CD4-positive, alpha-beta T cell treated with Interleukin-12 subunit alpha and Interleukin-12 subunit beta, for 1 hour (primary cell): ENCODE measurements around the gene DNAJC16.

Source experiments
- DNase-seq: peaks from one replicate; pipeline ENCODE4 v3.0.0-alpha.2; 2020

Gene DNAJC16

DNA sequence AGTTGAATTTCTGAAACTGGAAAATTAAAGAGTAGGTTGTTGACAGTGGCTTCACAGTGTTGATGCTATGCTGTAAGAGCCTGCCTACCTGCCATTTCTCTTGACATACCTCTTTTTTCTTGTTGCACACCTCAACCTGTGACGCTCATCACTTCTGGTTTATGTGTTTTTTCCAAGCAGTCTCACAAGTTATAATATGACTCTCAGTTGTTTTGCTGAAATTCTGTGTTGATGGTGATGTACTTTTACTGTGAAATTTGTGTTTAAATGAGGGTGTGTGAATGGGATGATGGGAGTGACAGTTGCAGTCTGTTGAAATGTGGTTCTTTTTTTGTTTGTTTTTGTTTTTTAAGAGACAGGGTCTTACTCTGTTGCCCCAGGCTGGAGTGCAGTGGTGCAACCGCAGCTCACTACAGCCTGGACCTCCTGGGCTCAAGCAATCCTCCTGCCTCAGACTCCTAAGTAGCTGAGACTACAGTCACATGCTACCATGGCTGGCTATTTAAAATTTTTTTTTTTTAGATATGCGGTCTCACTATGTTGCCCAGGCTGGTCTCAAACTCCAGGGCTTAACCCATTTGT lies 97.6 kb downstream of the DNAJC16 start:
- no peak for DNase-seq

- no peak for DNase-seq
Observed at GRCh38 chr1:15625056-15625917, 98.6 kb downstream of the DNAJC16 start.
